GM12878 (cell line): ENCODE results near the gene TRAF5.
A peak's percentile ranks its signal among the peaks of the same experiment; 100 is the strongest.

ENCODE experiments used
- BCL3 ChIP-seq: IDR thresholded peaks from 2 replicates; pipeline ENCODE4 v1.6.1; 2011; ENCODE audit warnings: borderline replicate concordance, low read depth, mild to moderate bottlenecking, moderate library complexity, low read length; ENCODE audit not compliant: insufficient read depth, poor library complexity, severe bottlenecking
- CTCF ChIP-seq, 3 experiments: IDR thresholded peaks in 2 of 3; conservative IDR thresholded peaks in 1 of 3; 2 replicates each; pipeline ENCODE4 v1.5.1; 2011; ENCODE audit warnings: low read depth in 3 of 3, low read length in 3 of 3, mild to moderate bottlenecking in 3 of 3, control low read depth in 2 of 3, moderate library complexity in 2 of 3, inconsistent platforms in 1 of 3, mixed read lengths in 1 of 3; ENCODE audit not compliant: control insufficient read depth in 2 of 3, insufficient read depth in 1 of 3; ENCODE audit errors: extremely low read depth in 1 of 3
- EP300 ChIP-seq, 2 experiments: fragments of 150-350 bp in 1 of 2; IDR thresholded peaks; 2 replicates each; pipeline ENCODE4 v1.6.1; 2011 to 2012; ENCODE audit warnings: low read depth in 2 of 2, low read length in 2 of 2, borderline replicate concordance in 1 of 2, improper control_type of control experiment in 1 of 2, inconsistent platforms in 1 of 2; ENCODE audit not compliant: control insufficient read depth in 1 of 2
- EZH2 ChIP-seq: IDR thresholded peaks from 2 replicates; pipeline ENCODE4 v1.6.1; 2012; ENCODE audit warnings: low read depth, mild to moderate bottlenecking, control low read depth, inconsistent platforms, low read length, borderline replicate concordance; ENCODE audit not compliant: control insufficient read depth
- JUND ChIP-seq: IDR thresholded peaks from 2 replicates; pipeline ENCODE4 v1.6.1; 2012; ENCODE audit warnings: low read depth, mild to moderate bottlenecking, low read length, improper control_type of control experiment, moderate library complexity
- MAX ChIP-seq: IDR thresholded peaks from 2 replicates; pipeline ENCODE4 v1.6.1; 2012; ENCODE audit warnings: low read depth, low read length, improper control_type of control experiment
- POLR2A ChIP-seq: IDR thresholded peaks from 2 replicates; pipeline ENCODE4 v1.6.1; 2011; ENCODE audit warnings: low read depth, mild to moderate bottlenecking, low read length
- REST ChIP-seq: IDR thresholded peaks from 2 replicates; pipeline ENCODE4 v1.6.1; 2012; ENCODE audit warnings: mild to moderate bottlenecking, low read depth, low read length
- SP1 ChIP-seq: IDR thresholded peaks from one replicate; pipeline ENCODE4 v1.6.1; 2011; ENCODE audit warnings: low read depth, low read length
- YY1 ChIP-seq: IDR thresholded peaks from 2 replicates; pipeline ENCODE4 v1.6.1; 2011; ENCODE audit warnings: low read depth, mild to moderate bottlenecking, low read length
- TF ChIP-seq, protein P1 (sequence below): fragments of 450-650 bp; IDR thresholded peaks from 2 replicates; pipeline ENCODE4 v1.6.1; 2016; ENCODE audit warnings: mild to moderate bottlenecking

DNA sequence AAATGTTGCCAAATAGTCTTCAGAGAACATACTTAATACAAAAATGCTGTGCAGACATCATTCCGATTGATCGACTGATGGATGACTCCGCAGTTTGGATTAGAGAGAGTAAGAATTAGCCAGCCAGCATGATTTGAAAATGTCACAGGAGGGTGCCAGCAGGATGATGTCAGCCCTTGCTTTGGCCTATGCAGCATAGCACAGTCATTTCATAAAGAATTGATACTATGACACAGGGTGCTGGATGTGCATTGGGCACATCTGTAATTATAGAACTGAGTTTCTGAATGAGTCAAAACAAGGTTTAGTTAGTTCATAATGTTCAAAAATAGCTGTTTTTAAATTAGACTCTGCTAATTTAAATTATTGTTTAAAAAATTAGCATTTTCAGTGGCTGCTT, 21.6 kb upstream of the TRAF5 start:
- TF ChIP-seq MAX = no peak
- TF ChIP-seq CTCF (IDR thresholded peaks at IDR 0.05 in 2 of 3, conservative IDR thresholded peaks at IDR 0.05 in 1 of 3; ENCODE audit: control insufficient read depth in 2 of 3, extremely low read depth in 1 of 3, insufficient read depth in 1 of 3, low read depth in 3 of 3, low read length in 3 of 3) = no peak
- TF ChIP-seq EZH2 = no peak
- TF ChIP-seq BCL3 = peak; percentile 64
- no peak for TF ChIP-seq REST
- no peak; a peak in 1 of 4 replicates for TF ChIP-seq EP300 (IDR thresholded peaks at IDR 0.05; ENCODE audit: borderline replicate concordance in 1 of 2, control insufficient read depth in 1 of 2, low read depth in 2 of 2, low read length in 2 of 2)
- TF ChIP-seq SP1 = no peak
- no peak for TF ChIP-seq POLR2A
- TF ChIP-seq JUND = 0 out of 2 replicates have a peak, but pooled peaks have one; percentile 22
- TF ChIP-seq, protein P1, sequence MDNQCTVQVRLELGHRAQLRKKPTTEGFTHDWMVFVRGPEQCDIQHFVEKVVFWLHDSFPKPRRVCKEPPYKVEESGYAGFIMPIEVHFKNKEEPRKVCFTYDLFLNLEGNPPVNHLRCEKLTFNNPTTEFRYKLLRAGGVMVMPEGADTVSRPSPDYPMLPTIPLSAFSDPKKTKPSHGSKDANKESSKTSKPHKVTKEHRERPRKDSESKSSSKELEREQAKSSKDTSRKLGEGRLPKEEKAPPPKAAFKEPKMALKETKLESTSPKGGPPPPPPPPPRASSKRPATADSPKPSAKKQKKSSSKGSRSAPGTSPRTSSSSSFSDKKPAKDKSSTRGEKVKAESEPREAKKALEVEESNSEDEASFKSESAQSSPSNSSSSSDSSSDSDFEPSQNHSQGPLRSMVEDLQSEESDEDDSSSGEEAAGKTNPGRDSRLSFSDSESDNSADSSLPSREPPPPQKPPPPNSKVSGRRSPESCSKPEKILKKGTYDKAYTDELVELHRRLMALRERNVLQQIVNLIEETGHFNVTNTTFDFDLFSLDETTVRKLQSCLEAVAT = no peak
- TF ChIP-seq YY1 = no peak
